Activated CD4-positive, alpha-beta T cell treated with anti-CD3 and anti-CD28 coated beads for 4 hours (primary cell): ENCODE measurements around the gene PPP2R2C.

ENCODE experiments used
- DNase-seq, 2 donors: peaks; one replicate each; pipeline ENCODE4 v3.0.0-alpha.2; 2020

Gene PPP2R2C

DNA sequence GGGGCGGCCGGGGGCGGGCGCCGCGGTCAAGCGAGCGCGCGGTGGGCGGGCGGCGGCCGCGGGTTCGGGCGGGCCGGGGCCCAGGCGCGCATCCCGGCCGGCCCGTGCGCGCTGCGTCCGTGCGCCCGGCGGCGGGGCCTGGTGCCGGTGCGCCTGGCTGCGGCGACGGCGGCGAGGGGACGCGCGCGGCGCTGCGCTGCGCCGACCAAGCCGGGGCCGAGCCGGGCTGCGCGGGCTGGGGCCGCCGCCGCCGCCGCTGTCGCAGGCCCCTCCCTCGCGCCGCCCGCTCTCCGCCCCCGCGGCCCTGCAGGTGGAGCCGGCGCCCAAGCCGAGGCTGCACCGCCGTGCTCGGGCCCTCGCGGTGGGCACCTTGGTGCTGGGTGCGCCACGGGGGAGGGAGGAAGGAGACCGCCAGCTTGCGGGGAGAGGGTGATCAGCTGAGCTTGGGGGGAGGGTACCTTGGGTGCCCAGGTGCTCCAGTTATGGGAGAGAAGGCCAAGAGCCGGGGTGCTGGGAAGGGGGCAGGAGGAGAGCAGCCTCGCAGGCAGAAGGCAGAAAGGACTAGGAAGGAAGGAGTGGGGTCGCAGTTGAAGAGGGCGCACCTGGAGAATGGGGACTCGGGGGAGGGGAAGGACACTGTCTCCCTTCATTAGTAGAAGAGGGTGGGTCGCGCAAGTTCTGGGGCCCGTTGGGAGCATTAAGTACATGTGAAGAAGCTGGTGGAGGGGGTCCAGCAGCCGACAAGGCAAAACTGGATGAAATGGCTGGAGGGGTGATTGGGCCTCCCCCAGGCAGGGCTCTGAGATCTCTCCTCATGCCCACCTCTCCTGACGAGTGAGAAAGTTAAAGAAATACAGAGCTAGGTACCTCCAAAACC is at the start of gene PPP2R2C:
TSS of gene PPP2R2C (minus strand) at position 228 of the 877 bp plus-strand sequence. CDS start 385 bp downstream, outside the sequence.
- no peak for DNase-seq

- no peak for DNase-seq
Measured at GRCh38 chr4:6520978-6521377, 48.6 kb upstream of the PPP2R2C start.

- no peak for DNase-seq
Measured at GRCh38 chr4:6520051-6520636, 47.7 kb upstream of the PPP2R2C start.

DNA sequence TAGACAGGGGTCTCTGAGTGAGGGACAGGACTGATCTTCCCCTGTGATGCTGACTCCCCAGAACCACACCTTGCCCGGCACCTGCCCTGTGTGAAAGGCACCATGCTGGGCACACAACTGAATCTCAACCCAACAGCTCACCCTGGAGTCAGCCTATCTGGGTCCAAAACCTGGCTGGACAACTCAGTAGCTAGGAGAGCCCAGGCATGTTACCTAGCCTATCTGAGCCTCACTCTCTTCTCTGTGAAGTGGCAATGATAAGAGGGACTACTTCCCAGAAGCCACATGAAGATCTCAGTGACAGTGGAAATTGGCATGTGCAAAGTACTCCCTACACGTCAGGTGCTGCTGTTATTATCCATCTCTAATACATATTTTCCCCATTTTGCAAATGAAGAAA is 44.8 kb upstream of the PPP2R2C start:
- no peak for DNase-seq

DNA sequence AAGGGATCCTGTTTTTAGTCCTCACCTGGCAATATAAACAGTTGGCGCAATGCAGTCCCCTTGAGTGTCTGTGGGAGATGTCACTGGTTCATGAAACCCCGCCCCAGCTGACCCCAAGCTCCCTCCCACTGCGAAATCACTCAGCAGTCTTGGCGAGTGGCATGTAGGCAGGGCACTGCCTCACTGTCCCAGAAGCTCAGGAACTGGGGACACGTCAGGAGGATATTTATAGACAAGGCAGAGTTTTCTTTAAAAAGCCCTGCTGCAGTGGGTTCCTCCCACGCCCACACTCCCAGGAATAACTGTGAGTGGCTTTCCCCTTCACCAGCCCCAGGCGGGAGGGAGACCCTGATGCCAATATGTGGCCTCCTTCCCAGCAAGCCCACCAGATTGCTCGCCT is 44.3 kb upstream of the PPP2R2C start:
- no peak for DNase-seq

DNA sequence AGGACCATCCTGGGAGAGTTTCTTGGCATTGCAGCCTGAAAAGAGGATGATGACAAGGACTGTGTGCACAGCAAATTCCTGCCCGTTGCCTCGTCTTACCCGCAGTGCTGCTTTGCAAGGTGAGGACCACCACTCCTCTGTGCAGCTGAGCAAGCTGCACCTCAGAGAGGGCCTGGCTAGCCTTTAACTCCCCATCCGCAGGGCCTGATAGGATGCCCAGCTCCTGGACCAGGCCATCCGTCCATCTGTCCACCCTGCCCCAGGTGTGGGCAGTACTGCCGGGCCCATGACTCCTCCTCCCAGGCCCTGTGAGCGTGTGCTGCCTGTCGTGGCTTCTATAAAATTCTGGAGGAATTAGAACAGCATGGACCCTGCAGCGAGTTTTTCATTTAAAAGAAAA is 43.9 kb upstream of the PPP2R2C start:
- DNase-seq = no peak

GRCh38 chr4:6513678-6514077 is 41.3 kb upstream of the PPP2R2C start:
- no peak for DNase-seq

GRCh38 chr4:6509587-6509986 is 37.2 kb upstream of the PPP2R2C start:
- no peak for DNase-seq

DNA sequence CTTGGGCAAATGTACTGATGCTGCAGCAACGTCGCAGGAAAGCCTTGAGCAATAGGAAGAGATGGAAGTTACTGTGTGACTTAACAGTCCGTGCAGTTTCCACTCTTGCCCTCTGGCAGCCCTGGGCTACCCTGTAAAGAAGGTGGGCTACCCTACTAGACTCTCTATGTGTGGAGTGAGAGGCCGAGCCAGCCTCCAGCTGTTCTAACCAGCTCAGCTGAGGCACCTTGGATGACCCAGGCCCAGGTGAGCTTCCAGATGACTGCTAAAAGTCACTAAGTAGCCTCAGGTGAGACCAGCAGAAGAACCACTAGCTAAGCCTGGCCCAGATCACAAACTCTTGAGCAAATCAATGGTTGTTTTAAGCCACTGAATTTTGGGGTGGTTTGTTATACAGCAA is 34.9 kb upstream of the PPP2R2C start:
- no peak for DNase-seq

- DNase-seq = no peak
Measured at GRCh38 chr4:6506616-6507140, 34.3 kb upstream of the PPP2R2C start.

- DNase-seq = no peak
Measured at GRCh38 chr4:6504900-6505496, 32.6 kb upstream of the PPP2R2C start.

GRCh38 chr4:6502747-6503465 is 30.5 kb upstream of the PPP2R2C start:
- DNase-seq = no peak

GRCh38 chr4:6502147-6502546 is 29.7 kb upstream of the PPP2R2C start:
- no peak for DNase-seq

DNA sequence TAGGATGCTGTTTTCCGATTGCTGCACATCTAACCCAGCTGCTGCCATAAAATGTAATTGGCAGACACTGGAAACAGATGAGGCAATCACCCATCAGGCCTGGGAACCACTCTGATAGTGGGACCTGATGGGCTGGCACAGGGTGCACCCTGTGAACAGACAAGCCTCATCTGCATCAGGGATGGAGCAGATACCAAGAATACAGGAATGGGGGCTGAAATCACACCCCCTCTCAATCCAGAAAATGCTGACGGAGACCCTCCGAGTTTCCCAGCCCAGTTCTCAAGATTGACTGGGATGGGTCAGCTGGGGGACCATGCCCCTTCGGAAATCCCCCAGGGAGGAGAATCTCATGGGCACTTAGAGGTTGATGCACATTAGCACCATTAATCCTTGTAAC is 28.8 kb upstream of the PPP2R2C start:
- no peak for DNase-seq

GRCh38 chr4:6500481-6501140 is 28.2 kb upstream of the PPP2R2C start:
- no peak for DNase-seq

- no peak for DNase-seq
Measured at GRCh38 chr4:6499238-6499600, 26.8 kb upstream of the PPP2R2C start.

- no peak for DNase-seq
Measured at GRCh38 chr4:6498511-6499237, 26.3 kb upstream of the PPP2R2C start.

GRCh38 chr4:6497796-6498195 is 25.4 kb upstream of the PPP2R2C start:
- no peak for DNase-seq

DNA sequence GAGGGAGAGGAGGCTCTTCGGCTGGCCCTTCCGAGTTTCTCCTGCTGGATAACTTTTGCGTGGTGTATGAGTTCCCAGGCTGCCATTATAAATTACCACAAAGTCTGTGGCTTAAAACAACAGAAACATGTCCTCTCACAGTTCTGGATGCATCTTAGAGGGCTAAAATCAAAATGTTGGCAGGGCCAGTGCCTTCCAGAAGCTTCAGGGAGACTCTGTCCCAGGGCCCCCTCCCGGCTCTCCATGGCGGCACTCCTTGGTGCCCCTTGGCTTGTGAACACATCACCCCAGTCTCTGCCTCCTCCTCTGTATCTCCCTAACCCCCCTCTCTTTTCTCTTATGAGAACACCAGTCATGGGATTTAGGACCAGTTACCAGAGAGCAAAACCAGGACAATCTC is 23.3 kb upstream of the PPP2R2C start:
- DNase-seq = no peak

- no peak for DNase-seq
Measured at GRCh38 chr4:6495296-6495590, 22.8 kb upstream of the PPP2R2C start.

- DNase-seq = no peak
Measured at GRCh38 chr4:6494431-6495295, 22.2 kb upstream of the PPP2R2C start.
